ENCODE results near the gene TTC7B.

TTC7B gene

DNA sequence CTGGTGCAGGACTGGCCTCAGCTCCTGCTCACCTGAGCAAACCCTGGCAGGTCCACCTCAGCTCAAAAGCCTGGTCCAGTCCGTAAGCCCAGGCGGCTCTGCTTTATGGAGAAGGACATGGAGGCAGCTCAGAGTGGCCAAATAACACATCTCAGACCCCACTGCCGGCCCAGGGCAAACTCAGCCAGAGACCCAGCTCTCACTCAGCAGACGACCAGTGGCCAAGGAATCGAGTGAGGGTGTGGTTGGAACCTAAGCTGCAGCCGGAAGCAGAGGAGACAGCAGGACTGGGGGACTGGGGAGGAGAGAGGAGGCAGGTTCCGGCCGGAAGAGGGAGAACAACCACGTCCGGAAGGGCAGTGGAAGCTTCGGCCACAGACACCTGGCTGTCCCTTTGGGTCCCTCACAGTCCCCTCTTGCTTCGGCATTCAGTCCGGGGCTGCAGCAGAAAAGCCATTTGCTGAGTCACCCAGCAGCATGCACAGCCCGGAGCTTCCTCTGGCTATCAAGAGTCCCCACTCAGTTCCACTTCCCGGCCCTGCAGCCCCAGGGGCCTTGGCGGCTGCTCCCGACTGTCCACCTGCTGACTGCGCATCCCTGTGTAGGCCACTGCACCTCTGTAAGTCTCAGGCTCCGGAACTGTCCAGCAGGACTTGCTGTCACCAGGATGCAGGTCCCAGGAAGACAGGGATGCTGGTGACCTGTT, 315.4 kb downstream of the TTC7B start:
- in situ Hi-C loops (cut with HindIII; ENCODE audit: low sequenced_read_pairs), result no loop called here
- TF ChIP-seq CTCF (IDR thresholded peaks at IDR 0.05; ENCODE audit: low read depth, low read length, missing control alignments), result no peak
- no peak overlapping the region for H3K4me3 ChIP-seq (ENCODE audit: low read depth, low read length)
- no peak for DNase-seq (ENCODE audit: low read depth)

- in situ Hi-C loops (cut with HindIII; ENCODE audit: low sequenced_read_pairs), result no loop called here
- H3K4me3 ChIP-seq (ENCODE audit: low read depth, low read length), result no peak overlapping the region
- DNase-seq (ENCODE audit: low read depth), result no peak
- TF ChIP-seq CTCF (IDR thresholded peaks at IDR 0.05; ENCODE audit: low read depth, low read length, missing control alignments), result no peak
Observed at GRCh38 chr14:90499908-90500664, 316.1 kb downstream of the TTC7B start.

GRCh38 chr14:90499121-90499520, 317.1 kb downstream of the TTC7B start:
- DNase-seq (ENCODE audit: low read depth), result no peak
- TF ChIP-seq CTCF (IDR thresholded peaks at IDR 0.05; ENCODE audit: low read depth, low read length, missing control alignments), result no peak
- H3K4me3 ChIP-seq (ENCODE audit: low read depth, low read length), result no peak overlapping the region
- in situ Hi-C loops (cut with HindIII; ENCODE audit: low sequenced_read_pairs), result no loop called here

DNA sequence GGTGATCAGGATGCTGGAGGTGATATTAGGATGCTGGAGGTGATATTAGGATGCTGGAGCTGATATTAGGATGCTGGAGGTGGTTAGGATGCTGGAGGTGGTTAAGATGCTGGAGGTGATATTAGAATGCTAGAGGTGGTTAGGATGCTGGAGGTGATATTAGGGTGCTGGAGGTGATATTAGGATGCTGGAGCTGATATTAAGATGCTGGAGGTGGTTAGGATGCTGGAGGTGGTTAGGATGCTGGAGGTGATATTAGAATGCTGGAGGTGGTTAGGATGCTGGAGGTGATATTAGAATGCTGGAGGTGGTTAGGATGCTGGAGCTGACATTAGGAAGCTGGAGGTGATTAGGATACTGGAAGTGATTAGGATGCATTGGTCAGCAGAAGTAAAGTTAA, 318.0 kb downstream of the TTC7B start:
- no peak for DNase-seq (ENCODE audit: low read depth)
- in situ Hi-C loops (cut with HindIII; ENCODE audit: low sequenced_read_pairs), result no loop called here
- no peak overlapping the region for H3K4me3 ChIP-seq (ENCODE audit: low read depth, low read length)
- no peak for TF ChIP-seq CTCF (IDR thresholded peaks at IDR 0.05; ENCODE audit: low read depth, low read length, missing control alignments)

DNA sequence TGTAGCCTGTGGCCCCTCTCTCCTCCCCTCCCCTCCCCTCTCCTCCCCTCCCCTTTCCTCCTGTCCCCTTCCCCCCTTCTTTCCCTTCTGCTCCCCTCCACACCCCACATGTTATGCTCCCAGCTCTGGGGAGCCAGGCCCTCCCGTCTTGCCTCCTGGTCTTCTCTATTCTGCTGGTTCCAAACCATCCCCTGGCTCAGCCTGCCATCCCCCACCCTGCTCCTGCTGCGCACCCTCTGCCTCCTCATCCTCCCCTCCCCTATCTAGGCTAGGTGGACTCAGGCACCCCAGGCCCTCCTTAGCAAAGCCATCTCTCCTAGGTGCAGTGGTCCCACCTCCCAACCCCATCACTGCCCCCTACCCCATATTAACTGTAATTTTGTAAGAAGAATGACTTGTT, 319.9 kb downstream of the TTC7B start:
- in situ Hi-C loops (cut with HindIII; ENCODE audit: low sequenced_read_pairs), result no loop called here
- DNase-seq (ENCODE audit: low read depth), result no peak
- TF ChIP-seq CTCF (IDR thresholded peaks at IDR 0.05; ENCODE audit: low read depth, low read length, missing control alignments), result no peak
- no peak overlapping the region for H3K4me3 ChIP-seq (ENCODE audit: low read depth, low read length)

GRCh38 chr14:90495357-90496276, 320.6 kb downstream of the TTC7B start:
- DNase-seq (ENCODE audit: low read depth), result peak; percentile 71
- no peak overlapping the region for H3K4me3 ChIP-seq (ENCODE audit: low read depth, low read length)
- in situ Hi-C loops (cut with HindIII; ENCODE audit: low sequenced_read_pairs), result no loop called here
- TF ChIP-seq CTCF (IDR thresholded peaks at IDR 0.05; ENCODE audit: low read depth, low read length, missing control alignments), result no peak
